Prostate gland (tissue), 2 donors: ENCODE data around the gene GNG8.

ENCODE experiments used
- POLR2A ChIP-seq: fragments of 450-650 bp; IDR thresholded peaks from one replicate; pipeline ENCODE4 v1.6.1; 2016; ENCODE audit warnings: antibody characterized with exemption, mild to moderate bottlenecking
- POLR2AphosphoS5 ChIP-seq: sonication (generic); formaldehyde crosslinking; IDR thresholded peaks from one replicate; pipeline ENCODE4 v1.6.1; 2017; ENCODE audit warnings: antibody characterized with exemption
- TF ChIP-seq, protein P1 (sequence below), 4 experiments: fragments of 200-600 bp in 2 of 4; fragments of 450-650 bp in 2 of 4; sonication (generic) in 2 of 4; IDR thresholded peaks; 1 replicate in 3 of 4; 2 replicates in 1 of 4; pipeline ENCODE4 v1.5.1; 2016 to 2019; ENCODE audit warnings: antibody characterized with exemption in 4 of 4, mild to moderate bottlenecking in 2 of 4, moderate library complexity in 2 of 4

DNA sequence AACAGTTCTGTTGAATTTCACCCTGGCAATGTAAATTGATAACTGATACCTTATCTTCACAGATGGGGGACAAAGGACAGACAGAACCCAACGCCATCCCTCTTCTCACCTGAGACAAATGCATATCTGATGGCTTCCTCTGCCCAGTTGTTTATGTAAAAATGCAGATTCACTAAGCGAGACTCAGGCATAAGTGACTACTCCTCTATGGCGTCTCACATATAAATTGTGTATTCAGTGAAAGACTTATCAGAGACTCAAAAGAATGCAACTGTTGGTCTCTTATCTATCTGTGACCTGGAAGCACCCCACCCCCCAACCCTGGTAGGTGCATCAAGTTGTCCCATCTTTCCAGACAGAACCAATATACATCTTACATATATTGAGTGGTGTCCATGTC lies 48.1 kb downstream of the GNG8 start:
- TF ChIP-seq, protein P1, sequence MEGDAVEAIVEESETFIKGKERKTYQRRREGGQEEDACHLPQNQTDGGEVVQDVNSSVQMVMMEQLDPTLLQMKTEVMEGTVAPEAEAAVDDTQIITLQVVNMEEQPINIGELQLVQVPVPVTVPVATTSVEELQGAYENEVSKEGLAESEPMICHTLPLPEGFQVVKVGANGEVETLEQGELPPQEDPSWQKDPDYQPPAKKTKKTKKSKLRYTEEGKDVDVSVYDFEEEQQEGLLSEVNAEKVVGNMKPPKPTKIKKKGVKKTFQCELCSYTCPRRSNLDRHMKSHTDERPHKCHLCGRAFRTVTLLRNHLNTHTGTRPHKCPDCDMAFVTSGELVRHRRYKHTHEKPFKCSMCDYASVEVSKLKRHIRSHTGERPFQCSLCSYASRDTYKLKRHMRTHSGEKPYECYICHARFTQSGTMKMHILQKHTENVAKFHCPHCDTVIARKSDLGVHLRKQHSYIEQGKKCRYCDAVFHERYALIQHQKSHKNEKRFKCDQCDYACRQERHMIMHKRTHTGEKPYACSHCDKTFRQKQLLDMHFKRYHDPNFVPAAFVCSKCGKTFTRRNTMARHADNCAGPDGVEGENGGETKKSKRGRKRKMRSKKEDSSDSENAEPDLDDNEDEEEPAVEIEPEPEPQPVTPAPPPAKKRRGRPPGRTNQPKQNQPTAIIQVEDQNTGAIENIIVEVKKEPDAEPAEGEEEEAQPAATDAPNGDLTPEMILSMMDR (IDR thresholded peaks at IDR 0.05) = no peak
- no peak for TF ChIP-seq POLR2A
- TF ChIP-seq POLR2AphosphoS5 = no peak
